Endothelial cell of umbilical vein (primary cell): Measurements from ENCODE around the gene TTBK1. TPM values are rescaled to one million over a fixed set of nuclear protein-coding genes. Genes with fewer than 3 reads are reported as not detected.

Experiments
- BruUV-seq: library from RNA; stranded (reverse); fragments of 400-500 nt; replicated peaks from 2 replicates; lab custom pipeline; 2021; lab: Mats Ljungman, UMichigan
- CTCF ChIA-PET: fragments of 300-600, 350-600 bp; sonication (Branson Sonifier 250); formaldehyde crosslinking; loops from one replicate; lab custom pipeline; 2021; ENCODE audit warnings: antibody characterized with exemption, inconsistent platforms; lab: Charles Lee
- POLR2A ChIA-PET: fragments of 300-600, 350-600 bp; sonication (Branson Sonifier 250); formaldehyde crosslinking; loops from one replicate; lab custom pipeline; 2021; ENCODE audit warnings: antibody characterized with exemption, inconsistent platforms; lab: Charles Lee
- DNase-seq: peaks from one replicate; pipeline ENCODE4 v3.0.0-alpha.2; 2011; ENCODE audit warnings: low read depth, low spot score
- FAIRE-seq: peaks from 2 replicates; lab custom pipeline; 2011; peaks lifted over from hg19 to GRCh38; lab: Jason Lieb, UNC
- H2AFZ ChIP-seq: 2 replicates; pipeline ENCODE4 v1.6.0; 2012; ENCODE audit warnings: low read depth, low read length, control low read depth, inconsistent platforms
- H3K27ac ChIP-seq: 2 replicates; pipeline ENCODE4 v1.5.1; 2011; ENCODE audit warnings: low read depth, mild to moderate bottlenecking, control low read depth, low read length, moderate library complexity; ENCODE audit not compliant: insufficient read depth
- H3K27me3 ChIP-seq, 2 experiments: 2 replicates each; pipeline versions ENCODE4 v1.6.0 to v1.6.1; 2011; ENCODE audit warnings: low read length in 2 of 2, mixed read lengths in 1 of 2; ENCODE audit not compliant: control insufficient read depth in 2 of 2, insufficient read depth in 2 of 2
- H3K36me3 ChIP-seq, 2 experiments: 2 replicates in 1 of 2; 3 replicates in 1 of 2; pipeline ENCODE4 v1.5.1; 2011; ENCODE audit warnings: low read length in 2 of 2, mild to moderate bottlenecking in 1 of 2, moderate library complexity in 1 of 2; ENCODE audit not compliant: control insufficient read depth in 2 of 2, insufficient read depth in 2 of 2; ENCODE audit errors: extremely low read depth in 1 of 2
- H3K4me1 ChIP-seq: 3 replicates; pipeline ENCODE4 v1.5.1; 2011; ENCODE audit warnings: mild to moderate bottlenecking, low read length; ENCODE audit not compliant: control insufficient read depth, insufficient read depth; ENCODE audit errors: extremely low read depth
- H3K4me2 ChIP-seq: 2 replicates; pipeline ENCODE4 v1.6.1; 2011; ENCODE audit warnings: low read length, control low read depth, mixed read lengths; ENCODE audit not compliant: insufficient read depth
- H3K4me3 ChIP-seq, 3 experiments: fragments of 200-600 bp in 1 of 3; sonication (generic), shearing (Covaris generic) in 1 of 3; replicated peaks in 1 of 3; 2 replicates each; pipeline ENCODE4 v1.5.1; 2011 to 2016; ENCODE audit warnings: control low read depth in 3 of 3, low read length in 3 of 3, mild to moderate bottlenecking in 2 of 3, inconsistent platforms in 1 of 3, low read depth in 1 of 3, moderate library complexity in 1 of 3; ENCODE audit not compliant: insufficient read depth in 1 of 3
- H3K79me2 ChIP-seq: 2 replicates; pipeline ENCODE4 v1.6.0; 2012; ENCODE audit warnings: low read length, inconsistent platforms; ENCODE audit not compliant: control insufficient read depth, insufficient read depth
- H3K9ac ChIP-seq: replicated peaks from 2 replicates; pipeline ENCODE3; 2011; ENCODE audit warnings: low read length, control low read depth; ENCODE audit not compliant: insufficient read depth; ENCODE audit errors: extremely low read depth
- H3K9me1 ChIP-seq: replicated peaks from 3 replicates; pipeline ENCODE4 v1.6.0; 2011; ENCODE audit warnings: mild to moderate bottlenecking, low read length; ENCODE audit not compliant: control insufficient read depth, insufficient read depth; ENCODE audit errors: extremely low read depth
- H3K9me3 ChIP-seq: replicated peaks from 2 replicates; pipeline ENCODE4 v1.5.1; 2012; ENCODE audit warnings: low read length, inconsistent platforms; ENCODE audit not compliant: control insufficient read depth, insufficient read depth
- H4K20me1 ChIP-seq: replicated peaks from 2 replicates; pipeline ENCODE3; 2011; ENCODE audit warnings: mild to moderate bottlenecking, low read length; ENCODE audit not compliant: control insufficient read depth, insufficient read depth; ENCODE audit errors: extremely low read depth
- CTCF ChIP-seq, 2 donors: IDR thresholded peaks; 1 replicate in 1 of 2; 2 replicates in 1 of 2; pipeline ENCODE4 v1.5.1; 2011; ENCODE audit warnings: low read length in 2 of 2, mild to moderate bottlenecking in 2 of 2, moderate library complexity in 2 of 2, control low read depth in 1 of 2, inconsistent platforms in 1 of 2, low read depth in 1 of 2; ENCODE audit not compliant: insufficient read depth in 1 of 2; ENCODE audit errors: extremely low read depth in 1 of 2
- EZH2 ChIP-seq: IDR thresholded peaks from 2 replicates; pipeline ENCODE4 v1.6.1; 2012; ENCODE audit warnings: borderline replicate concordance, low read depth, mild to moderate bottlenecking, moderate library complexity, low read length, inconsistent platforms; ENCODE audit not compliant: severe bottlenecking
- FOS ChIP-seq: IDR thresholded peaks from 2 replicates; pipeline ENCODE4 v1.6.1; 2011; ENCODE audit warnings: mild to moderate bottlenecking, low read length, moderate library complexity, borderline replicate concordance; ENCODE audit not compliant: insufficient read depth
- GATA2 ChIP-seq: IDR thresholded peaks from 2 replicates; pipeline ENCODE4 v1.7.0; 2011; ENCODE audit warnings: low read depth, mild to moderate bottlenecking, moderate library complexity, mixed read lengths, low read length; ENCODE audit not compliant: insufficient read length, insufficient read depth
- JUN ChIP-seq: IDR thresholded peaks from 2 replicates; pipeline ENCODE4 v1.6.1; 2011; ENCODE audit warnings: borderline replicate concordance, low read depth; ENCODE audit not compliant: insufficient read length, insufficient read depth
- MYC ChIP-seq: IDR thresholded peaks from one replicate; pipeline ENCODE4 v1.6.1; 2011; ENCODE audit warnings: mild to moderate bottlenecking, low read depth, low read length
- POLR2A ChIP-seq: IDR thresholded peaks from 2 replicates; pipeline ENCODE4 v1.6.1; 2012; ENCODE audit warnings: low read depth, mild to moderate bottlenecking, control low read depth, low read length
- POLR2AphosphoS5 ChIP-seq: IDR thresholded peaks from 2 replicates; pipeline ENCODE4 v1.6.1; 2012; ENCODE audit warnings: low read depth, mild to moderate bottlenecking, control low read depth, low read length, moderate library complexity; ENCODE audit not compliant: insufficient read depth
- dilution Hi-C: fragments of 300-500 bp; cut with MboI; formaldehyde crosslinking; loops from one replicate; pipeline ENCODE4 v1.15.0; 2019; ENCODE audit warnings: low sequenced_read_pairs; ENCODE audit not compliant: extremely low pct_ligation_motif_present
- intact Hi-C: fragments of 100-400 bp; cut with micrococcal nuclease; formaldehyde crosslinking; loops from one replicate; pipeline ENCODE4 v1.10.0; 2022
- polyA plus RNA-seq, 4 experiments: library from polyadenylated mRNA; depleted of rRNA in 3 of 4; stranded (reverse) in 3 of 4; unstranded in 1 of 4; fragments of >200 nt; gene quantifications; 2 replicates each; pipeline versions ENCODE4 v1.2.1 to v1.2.3, GENCODE V29; 2011 to 2012; ENCODE audit warnings: missing spikeins in 1 of 4
- total RNA-seq: library from RNA; stranded (reverse); gene quantifications from 2 replicates; pipeline ENCODE4 v1.2.3, GENCODE V29; 2021
- TF ChIP-seq, protein P1 (sequence below): IDR thresholded peaks from 2 replicates; pipeline ENCODE4 v1.6.1; 2011; ENCODE audit not compliant: insufficient read depth, insufficient read length

The TTBK1 gene
- total and polyA plus RNA-seq, 2 donors (not counting 3 experiments of a cell fraction or from before 2014, with no cell fraction given), result 0.06 TPM; not detected in 1

- no peak overlapping the region for H2AFZ ChIP-seq
- no TSS peak for BruUV-seq
- H3K4me1 ChIP-seq, result no peaks in the 10 kb centered on the region
- H3K79me2 ChIP-seq, result no peaks in the 10 kb centered on the region
- no peaks in the 10 kb centered on the region for H3K36me3 ChIP-seq
- no peak overlapping the region for H3K4me2 ChIP-seq
- no peak for DNase-seq
- H3K9ac ChIP-seq, result no peak overlapping the region
- intact Hi-C loops, result no loop called here
- peaks cover 35 to 50% of the 10 kb centered on the region in 2 experiments for H3K27me3 ChIP-seq
- POLR2A ChIA-PET, result no interaction called here
- no peak overlapping the region for H3K27ac ChIP-seq
- CTCF ChIA-PET, result interaction anchor here (2.3 kb wide), 1 partner anchor 10 kb away, joined by 26 read pairs; the partner anchor contains the start of gene DNPH1
- FAIRE-seq, result no peak
- no peaks in the 10 kb centered on the region for H3K9me3 ChIP-seq
- dilution Hi-C loops, result no loop called here
- TF ChIP-seq, protein P1, sequence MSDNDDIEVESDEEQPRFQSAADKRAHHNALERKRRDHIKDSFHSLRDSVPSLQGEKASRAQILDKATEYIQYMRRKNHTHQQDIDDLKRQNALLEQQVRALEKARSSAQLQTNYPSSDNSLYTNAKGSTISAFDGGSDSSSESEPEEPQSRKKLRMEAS, result no peak
- TF ChIP-seq EZH2 (no peak), MYC (no peak), GATA2 (no peak), FOS (no peak), JUN (no peak), POLR2A (no peak), POLR2AphosphoS5 (no peak), CTCF (IDR thresholded peaks at IDR 0.05; ENCODE audit: extremely low read depth in 1 of 2, insufficient read depth in 1 of 2, low read depth in 1 of 2, low read length in 2 of 2) (no peak)
- H3K9me1 ChIP-seq, result no peaks in the 10 kb centered on the region
- H4K20me1 ChIP-seq, result no peaks in the 10 kb centered on the region
- H3K4me3 ChIP-seq, result no peak overlapping the region
Measured at GRCh38 chr6:43239054-43239453, 4.2 kb upstream of the TTBK1 start.
